HFF-Myc (cell line): Measurements from ENCODE around the gene ALX1.

ENCODE experiments used
- DNase-seq: peaks from one replicate; pipeline ENCODE4 v3.0.0-alpha.2; 2011; ENCODE audit warnings: low read depth; ENCODE audit errors: extremely low read depth
- H3K4me3 ChIP-seq: replicated peaks from 2 replicates; pipeline ENCODE4 v1.5.1; 2011; ENCODE audit warnings: low read depth, mild to moderate bottlenecking, control low read depth, low read length
- TF ChIP-seq, protein P1 (sequence below): IDR thresholded peaks from 2 replicates; pipeline ENCODE4 v1.5.1; 2012; ENCODE audit warnings: mild to moderate bottlenecking, low read depth, low read length, control low read depth; ENCODE audit errors: missing control alignments

Gene ALX1

DNA sequence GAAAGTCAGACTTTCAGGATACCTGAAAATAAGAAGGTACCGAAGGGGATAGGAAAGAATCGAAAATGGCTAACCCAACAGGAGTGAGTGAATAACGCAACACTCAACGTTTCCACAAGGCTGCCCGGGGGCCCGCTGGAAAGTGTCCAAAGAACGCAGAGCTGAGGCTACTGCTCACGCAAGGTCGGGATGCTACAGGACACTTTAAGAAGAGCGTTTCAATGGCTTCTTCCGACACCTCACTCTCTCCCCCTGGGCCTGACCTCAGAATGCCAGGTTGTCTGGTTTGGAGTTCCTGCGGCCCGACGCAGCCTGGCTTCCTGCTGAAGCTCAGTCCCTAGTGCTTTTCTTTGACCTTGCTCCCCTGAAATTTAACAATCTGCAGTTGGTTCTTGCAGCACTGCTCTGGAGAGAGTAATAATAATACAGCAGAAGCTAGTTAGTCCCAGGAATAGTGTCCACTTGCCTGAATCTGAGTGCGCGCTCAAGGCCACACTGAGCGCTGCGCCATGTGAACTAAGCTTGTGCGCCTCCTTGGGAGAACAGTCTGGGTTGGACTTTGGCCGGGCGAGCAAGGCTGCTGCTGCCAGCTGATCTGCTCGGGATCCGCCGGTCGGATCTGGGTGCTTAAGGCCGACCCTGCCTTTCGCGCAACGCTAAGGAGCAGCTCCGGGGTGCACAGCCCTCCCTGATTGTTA is 2.0 kb upstream of the ALX1 start:
- no peak for DNase-seq
- no peak overlapping the region for H3K4me3 ChIP-seq

DNA sequence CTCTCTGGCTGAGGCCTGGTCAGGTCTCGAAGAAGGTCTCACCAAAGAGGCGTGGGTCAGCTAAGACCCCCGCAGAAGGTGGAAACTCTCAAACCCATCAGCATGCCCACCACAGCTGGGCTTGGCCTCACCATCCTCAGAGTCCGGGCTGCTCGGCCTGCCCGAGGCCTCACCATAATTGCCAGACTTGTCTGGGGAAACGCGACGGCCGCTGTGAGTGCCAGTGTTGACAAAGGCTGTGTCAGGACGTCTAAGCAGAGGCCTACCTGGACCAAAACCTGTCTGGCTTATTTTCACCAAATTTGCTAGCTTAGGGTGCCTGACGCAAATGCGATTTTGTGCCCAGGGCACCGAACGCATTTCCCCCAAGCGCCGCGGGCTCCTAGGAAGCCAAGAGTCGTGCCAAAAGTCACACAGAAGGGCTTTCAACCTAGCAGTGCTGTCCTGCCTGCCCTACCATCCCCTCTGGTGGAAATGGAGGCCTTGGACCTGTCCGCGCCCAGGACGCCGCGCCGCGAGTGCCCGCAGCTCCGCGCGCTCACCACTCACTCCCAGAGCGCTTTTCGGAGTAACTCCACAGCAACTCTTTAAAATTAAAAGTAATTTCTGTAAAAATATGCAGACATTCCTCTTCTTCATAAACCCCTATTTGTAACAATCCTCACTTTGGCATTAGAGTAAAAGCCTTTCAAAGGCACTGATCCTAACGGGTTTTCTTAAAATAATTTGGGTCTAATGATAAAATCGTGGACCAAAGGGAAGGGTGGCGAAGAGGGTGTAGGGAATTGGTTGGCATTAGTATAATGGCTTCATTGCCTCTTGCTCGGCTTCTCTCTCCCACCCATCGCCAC is 1.2 kb upstream of the ALX1 start:
- no peak for DNase-seq
- no peak overlapping the region for H3K4me3 ChIP-seq
- TF ChIP-seq, protein P1, sequence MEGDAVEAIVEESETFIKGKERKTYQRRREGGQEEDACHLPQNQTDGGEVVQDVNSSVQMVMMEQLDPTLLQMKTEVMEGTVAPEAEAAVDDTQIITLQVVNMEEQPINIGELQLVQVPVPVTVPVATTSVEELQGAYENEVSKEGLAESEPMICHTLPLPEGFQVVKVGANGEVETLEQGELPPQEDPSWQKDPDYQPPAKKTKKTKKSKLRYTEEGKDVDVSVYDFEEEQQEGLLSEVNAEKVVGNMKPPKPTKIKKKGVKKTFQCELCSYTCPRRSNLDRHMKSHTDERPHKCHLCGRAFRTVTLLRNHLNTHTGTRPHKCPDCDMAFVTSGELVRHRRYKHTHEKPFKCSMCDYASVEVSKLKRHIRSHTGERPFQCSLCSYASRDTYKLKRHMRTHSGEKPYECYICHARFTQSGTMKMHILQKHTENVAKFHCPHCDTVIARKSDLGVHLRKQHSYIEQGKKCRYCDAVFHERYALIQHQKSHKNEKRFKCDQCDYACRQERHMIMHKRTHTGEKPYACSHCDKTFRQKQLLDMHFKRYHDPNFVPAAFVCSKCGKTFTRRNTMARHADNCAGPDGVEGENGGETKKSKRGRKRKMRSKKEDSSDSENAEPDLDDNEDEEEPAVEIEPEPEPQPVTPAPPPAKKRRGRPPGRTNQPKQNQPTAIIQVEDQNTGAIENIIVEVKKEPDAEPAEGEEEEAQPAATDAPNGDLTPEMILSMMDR = no peak

More for the DNA sequence above, 2.0 kb upstream of the ALX1 start:
- TF ChIP-seq, protein P1 = no peak

DNA sequence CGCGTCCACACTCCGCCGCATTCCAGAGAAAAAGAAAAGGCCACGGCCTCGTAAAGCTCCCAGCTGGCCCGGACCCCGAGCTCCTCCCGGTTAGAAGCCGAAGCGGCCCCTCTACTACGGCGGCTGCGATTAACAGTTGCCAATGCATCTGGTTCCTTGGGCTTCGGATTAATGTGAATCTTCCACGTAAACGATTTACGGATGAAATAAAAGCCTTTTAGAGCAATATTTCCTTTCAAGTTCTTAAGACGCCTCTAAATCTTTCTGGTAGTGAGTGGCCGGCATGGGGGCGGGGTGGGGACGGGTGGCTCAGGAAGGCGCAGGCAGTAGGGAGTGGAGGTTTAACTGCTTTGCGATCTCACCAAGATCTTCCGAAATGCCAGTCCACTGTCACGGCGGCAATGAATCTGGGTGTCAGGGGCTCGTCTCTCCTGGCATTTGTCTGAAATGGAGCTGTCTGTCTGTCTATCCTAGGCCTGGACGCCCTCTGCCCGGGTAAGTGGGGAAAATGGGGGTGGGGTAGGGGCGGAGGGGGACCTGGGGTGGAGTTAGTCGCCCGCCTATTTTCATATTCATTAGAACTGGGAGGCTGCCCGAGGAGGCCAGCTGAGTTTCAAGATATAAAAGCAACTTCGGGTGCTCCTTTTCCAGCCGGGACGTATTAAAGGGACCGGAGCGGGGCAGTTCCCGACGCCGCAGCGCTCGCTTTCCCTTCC is 413 bp upstream of the ALX1 start:
- peak overlapping the region; percentile 56 for H3K4me3 ChIP-seq

DNA sequence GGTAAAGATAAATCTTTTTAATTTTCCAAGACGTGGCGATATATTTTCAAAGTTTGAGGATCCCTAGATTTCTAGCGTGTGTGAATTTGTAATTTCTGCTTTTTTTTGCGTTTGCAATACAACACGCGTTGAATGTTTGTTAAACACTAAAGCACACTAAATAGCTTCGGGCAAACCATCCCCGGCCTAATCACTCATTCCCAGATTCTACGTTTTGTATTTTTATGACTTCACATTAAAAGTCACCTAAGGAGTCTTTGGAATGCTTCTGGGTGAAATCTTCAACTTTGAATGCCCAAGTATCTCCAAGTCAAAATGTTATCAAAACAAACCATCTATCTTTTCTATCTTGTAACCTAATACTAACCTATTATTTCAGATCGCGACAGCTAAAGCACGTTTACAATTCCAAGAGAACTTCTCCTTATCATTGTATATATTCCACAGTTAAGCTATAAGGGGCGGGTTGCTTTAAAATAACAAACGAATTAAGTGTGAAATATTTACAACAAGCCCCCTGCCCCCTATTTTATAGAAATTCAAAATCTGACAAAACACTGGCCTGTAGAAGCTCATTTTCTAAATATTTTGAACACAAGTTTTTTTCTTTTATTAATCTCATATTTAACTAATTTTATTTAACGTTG is 1.1 kb downstream of the ALX1 start:
- peak overlapping the region; percentile 56 for H3K4me3 ChIP-seq
- TF ChIP-seq, protein P1 = no peak

More for the DNA sequence above, 413 bp upstream of the ALX1 start:
- TF ChIP-seq, protein P1 = no peak
- no peak for DNase-seq

DNA sequence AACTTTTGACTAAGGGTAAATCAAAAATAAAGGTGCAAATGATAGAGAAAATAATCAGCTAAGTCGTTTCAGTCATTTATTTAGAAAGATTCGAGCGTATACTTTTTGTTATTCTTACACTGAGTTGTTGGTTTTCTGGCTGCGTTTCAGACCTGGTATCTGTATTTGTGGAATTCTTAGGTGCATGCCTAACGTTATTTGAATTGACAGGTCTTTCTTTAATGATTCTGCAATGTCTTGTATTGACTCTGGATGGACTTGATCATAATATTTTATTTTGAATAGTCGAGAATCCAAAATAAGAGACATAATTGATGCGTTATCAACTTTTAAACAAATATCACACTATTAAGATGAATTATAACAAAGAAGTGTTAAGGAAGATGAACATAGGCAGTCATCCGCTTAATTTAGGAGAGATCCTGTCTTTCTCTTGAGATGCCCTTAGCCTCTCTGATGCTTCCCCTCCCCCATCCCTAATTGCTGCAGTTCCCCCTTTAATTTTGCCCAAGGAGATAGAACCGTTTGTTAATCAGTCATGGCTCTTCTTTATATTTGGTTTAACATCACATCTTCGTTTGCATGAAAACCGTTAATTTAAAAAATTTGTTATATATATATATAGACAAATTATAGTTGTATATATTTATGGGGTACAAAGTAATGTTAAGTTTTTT is 1.8 kb downstream of the ALX1 start:
- no peak for DNase-seq
- H3K4me3 ChIP-seq = no peak overlapping the region; the same call in 1 of the 2 replicates
- TF ChIP-seq, protein P1 = no peak

More for the DNA sequence above, 1.1 kb downstream of the ALX1 start:
- no peak for DNase-seq

DNA sequence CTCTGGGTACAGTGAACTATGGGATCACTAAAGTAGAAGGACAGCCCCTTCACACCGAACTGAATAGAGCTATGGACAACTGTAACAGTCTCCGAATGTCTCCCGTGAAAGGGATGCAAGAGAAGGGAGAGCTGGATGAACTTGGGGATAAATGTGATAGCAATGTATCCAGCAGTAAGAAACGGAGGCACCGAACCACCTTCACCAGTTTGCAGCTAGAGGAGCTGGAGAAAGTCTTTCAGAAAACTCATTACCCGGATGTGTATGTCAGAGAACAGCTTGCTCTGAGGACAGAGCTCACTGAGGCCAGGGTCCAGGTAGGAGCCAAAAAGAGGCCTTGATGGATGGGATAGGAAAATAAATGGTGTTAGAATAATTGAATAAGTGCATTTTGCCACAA is 3.5 kb downstream of the ALX1 start:
- no peak for DNase-seq

More for the DNA sequence above, 3.5 kb downstream of the ALX1 start:
- TF ChIP-seq, protein P1 = no peak
- no peak overlapping the region for H3K4me3 ChIP-seq
